Measurements from ENCODE around the gene DLD.
"Not testable (repeated sequence)": the region's sequence is repeated elsewhere in the genome, so short reads cannot be mapped to it uniquely, and the experiment has no call there.

The DLD gene

GRCh38 chr7:107945332-107945731 lies 54.3 kb downstream of the DLD start:
- DNase-seq (ENCODE audit: low read depth), result no peak

- DNase-seq (ENCODE audit: low read depth), result no peak
These were observed 55.5 kb downstream of the DLD start for GRCh38 chr7:107946451-107946850.

DNA sequence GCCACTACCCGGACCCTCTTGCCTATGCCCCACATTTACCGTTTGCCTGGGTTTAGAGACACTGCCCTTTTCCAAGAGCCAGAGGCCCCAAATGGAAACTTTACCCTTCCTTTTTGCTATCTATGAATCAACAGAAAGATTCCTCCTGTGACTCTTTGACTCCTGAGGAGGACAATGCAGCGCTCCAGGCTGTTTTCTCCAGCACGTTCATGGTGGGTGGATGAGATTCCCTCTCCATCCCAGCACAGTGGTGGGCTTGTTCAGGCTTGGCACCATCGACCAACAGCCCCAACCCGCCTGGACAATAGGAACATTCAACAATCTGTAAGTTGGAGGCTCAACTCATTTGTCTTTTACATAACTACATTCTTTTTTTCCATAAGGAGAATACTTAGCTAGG lies 55.9 kb downstream of the DLD start:
- DNase-seq (ENCODE audit: low read depth), result no peak

GRCh38 chr7:107948645-107949442 lies 57.9 kb downstream of the DLD start:
- no peak for DNase-seq (ENCODE audit: low read depth)

GRCh38 chr7:107949443-107949935 lies 58.5 kb downstream of the DLD start:
- DNase-seq (ENCODE audit: low read depth), result no peak

DNA sequence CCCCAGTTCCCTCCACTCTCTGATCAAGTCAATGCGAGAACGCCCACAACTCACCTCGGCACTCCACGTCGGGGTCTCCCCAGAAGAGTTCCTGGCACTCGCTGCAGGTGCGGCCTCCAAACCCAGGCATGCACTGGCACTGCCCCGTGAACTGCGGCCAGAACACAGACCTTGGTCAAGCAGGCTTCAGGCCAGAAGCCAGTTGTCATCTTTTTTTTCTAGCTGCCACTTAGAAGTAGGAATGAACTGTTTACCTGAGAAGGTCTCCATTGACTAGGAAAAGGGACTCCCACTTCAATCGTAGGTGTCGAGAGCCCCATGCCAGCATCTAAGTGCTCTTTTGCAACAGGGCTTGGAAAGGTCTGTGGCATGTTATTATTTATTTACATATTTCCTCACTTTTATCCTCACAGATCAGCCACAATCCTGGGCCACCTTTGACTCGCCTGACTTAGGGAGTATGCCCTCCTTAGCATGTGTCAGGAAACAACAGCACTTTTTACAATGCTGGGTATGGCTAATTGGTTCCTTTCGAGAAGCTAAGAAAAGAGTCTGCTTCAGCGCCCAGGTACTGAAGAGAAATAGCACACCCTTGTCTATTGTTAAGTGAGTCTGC lies 60.3 kb downstream of the DLD start:
- no peak for DNase-seq (ENCODE audit: low read depth)

DNA sequence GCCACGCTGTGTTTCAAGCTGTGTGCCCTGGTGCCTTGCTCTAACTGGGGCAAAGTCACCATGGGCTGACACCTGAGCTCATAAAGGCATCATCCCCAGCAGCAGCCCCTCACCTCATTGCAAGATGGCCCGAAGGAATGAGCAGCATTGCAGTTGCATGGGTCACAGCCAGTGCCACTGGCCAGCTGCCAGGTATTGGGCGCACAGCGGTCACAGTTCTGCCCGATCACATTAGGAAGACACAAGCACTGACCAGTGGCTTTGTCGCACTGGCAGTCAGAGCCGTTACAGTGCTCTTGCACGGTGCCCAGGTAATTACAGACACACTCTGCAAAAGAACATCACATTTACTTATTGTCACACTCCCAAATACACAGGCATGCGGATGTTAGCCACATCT lies 60.9 kb downstream of the DLD start:
- no peak for DNase-seq (ENCODE audit: low read depth)

DNA sequence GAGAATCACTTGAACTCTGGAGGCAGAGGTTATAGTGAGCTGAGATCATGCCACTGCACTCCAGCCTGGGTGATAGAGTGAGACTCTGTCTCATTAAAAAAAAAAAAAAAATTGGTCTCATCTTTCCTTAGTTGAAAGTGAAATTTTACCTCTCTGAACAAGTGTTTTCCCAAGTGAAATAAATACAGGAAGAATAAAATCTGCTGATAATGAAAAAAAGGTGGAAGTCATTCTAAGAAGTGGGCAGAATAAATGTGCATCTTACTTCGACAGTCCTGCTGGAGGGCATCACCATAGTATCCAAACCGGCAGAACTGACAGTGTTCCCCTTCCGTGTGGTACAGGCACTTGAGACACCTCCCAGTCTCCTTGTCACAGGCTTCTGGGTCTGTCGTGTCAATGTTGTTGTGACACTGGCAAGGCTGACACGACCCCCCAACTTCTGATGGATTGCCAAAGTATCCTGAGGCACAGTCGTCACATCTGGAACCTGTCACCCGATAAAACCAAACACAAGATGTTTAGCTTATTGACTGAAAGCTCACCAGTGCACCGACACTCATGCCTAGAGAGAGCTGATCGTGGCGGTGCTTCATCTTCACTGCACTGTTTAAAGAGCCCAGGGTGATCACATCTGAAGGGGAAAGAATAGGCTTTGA lies 62.4 kb downstream of the DLD start:
- DNase-seq (ENCODE audit: low read depth), result no peak

GRCh38 chr7:107953924-107954303 lies 62.9 kb downstream of the DLD start:
- DNase-seq (ENCODE audit: low read depth), result no peak

- no peak for DNase-seq (ENCODE audit: low read depth)
These were observed 64.4 kb downstream of the DLD start for GRCh38 chr7:107955394-107955793.

DNA sequence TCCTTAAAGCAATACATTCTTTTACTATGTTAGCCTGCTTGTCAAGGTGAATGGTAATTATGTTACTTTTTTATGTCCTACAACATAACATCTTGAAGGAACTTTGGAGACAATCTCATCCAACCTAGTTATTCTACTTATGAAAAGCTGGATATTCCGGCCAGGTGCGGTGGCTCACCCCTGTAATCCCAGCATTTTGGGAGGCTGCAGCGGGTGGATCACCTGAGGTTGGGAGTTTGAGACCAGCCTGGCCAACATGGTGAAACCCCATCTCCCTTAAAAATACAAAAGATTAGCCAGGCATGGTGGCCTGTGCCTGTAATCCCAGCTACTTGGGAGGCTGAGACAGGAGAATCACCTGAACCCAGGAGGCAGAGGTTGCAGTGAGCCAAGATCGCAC lies 66.0 kb downstream of the DLD start:
- DNase-seq (ENCODE audit: low read depth), result not testable (repeated sequence)

DNA sequence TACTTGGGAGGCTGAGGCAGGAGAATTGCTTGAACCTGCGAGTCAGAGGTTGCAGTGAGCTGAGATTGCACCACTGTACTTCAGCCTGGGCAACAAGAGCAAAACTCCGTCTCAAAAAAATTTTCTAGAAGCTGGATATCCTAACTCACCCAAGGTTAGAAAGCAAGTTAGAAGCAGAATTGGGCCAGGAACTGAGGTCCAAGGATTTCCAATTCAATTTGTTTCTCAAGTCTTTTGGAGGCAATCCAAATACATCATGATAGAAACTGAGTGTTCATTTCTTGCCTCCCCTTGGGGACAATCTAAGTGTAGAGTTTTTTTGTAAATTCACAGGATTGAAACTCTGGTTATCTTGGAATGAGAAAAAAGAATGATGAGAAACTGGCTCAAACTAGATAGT lies 66.5 kb downstream of the DLD start:
- DNase-seq (ENCODE audit: low read depth), result no peak

DNA sequence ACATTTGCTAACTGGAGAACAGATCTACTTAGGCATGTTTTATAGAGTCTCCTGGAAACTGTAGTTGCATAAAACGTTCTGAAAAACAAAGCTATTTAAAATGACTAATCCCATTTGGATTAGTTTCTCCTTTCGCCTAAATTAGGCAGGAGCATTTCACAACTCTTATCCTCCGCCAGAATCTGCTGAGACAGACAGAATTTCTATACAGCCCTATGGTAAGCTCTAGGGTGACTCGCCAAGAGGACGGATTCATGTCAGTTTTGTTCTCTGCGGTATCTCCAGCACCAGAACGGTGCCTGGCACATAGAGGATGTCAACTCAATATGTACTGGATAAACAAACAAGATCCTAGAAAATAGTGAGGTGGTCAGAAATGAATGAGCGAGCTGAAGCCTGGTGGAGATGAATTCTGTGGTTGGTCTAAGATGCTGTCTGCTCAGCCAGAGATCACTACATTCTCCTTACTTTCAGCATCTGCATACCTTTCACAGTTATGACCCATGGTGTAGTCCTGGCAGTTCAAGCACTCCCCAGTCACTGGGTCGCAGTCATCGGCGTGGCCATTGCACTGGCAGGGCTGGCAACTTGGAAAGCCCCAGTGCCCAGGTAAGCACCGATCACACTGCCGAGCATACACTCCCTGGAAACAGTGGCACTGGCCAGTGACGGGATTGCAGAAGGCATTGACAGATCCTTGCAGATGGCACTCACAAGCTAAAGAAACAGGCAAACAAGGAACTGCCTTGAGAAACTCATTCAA lies 68.0 kb downstream of the DLD start:
- no peak for DNase-seq (ENCODE audit: low read depth)

- DNase-seq (ENCODE audit: low read depth), result no peak
These were observed 68.5 kb downstream of the DLD start for GRCh38 chr7:107959527-107959898.

GRCh38 chr7:107960272-107960671 lies 69.3 kb downstream of the DLD start:
- no peak for DNase-seq (ENCODE audit: low read depth)

- DNase-seq (ENCODE audit: low read depth), result no peak
These were observed 70.4 kb downstream of the DLD start for GRCh38 chr7:107961405-107961804.

- no peak for DNase-seq (ENCODE audit: low read depth)
These were observed 71.8 kb downstream of the DLD start for GRCh38 chr7:107962817-107963216.

GRCh38 chr7:107964510-107964909 lies 73.5 kb downstream of the DLD start:
- no peak for DNase-seq (ENCODE audit: low read depth)

DNA sequence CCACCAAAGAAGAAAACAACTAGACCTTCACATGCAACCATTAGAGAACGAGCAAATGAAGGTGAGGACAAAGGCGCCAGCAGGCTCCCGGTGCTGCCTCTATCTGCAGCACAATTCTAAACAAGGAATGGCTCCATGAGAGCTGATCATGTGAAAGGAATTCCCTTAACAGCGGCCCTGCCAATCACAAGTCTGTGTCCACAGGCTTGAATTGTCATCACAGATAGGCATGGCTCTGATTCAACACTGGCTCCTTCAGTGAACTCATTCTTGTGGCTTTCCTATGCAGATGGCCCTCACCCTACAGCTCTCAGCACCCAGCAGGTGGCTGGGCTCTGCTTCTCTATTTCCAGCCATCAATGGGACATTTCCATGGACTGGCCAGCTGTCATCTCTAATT lies 75.7 kb downstream of the DLD start:
- no peak for DNase-seq (ENCODE audit: low read depth)

- no peak for DNase-seq (ENCODE audit: low read depth)
These were observed 76.4 kb downstream of the DLD start for GRCh38 chr7:107967420-107967819.

DNA sequence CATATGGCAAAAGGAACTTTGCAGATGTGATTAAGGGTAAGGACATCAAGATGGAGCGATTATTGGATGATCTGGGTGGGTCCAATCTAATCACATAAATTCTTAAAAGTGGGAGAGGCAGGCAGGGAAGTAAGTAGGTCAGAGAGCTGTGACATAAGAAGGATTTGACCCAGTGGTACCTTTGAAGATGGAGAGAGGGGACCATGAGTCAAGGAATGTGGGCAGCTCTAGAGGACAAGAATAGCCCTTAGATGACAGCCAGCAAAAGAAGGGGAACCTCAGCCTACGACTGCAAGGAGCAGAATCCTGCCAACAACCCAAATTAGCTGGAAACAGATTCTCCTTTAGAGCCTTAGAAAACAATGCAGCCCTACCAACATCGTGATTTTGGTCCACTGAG lies 77.5 kb downstream of the DLD start:
- DNase-seq (ENCODE audit: low read depth), result no peak

GRCh38 chr7:107969856-107970255 lies 78.9 kb downstream of the DLD start:
- no peak for DNase-seq (ENCODE audit: low read depth)

Data from stimulated activated CD4-positive, alpha-beta T cell treated with anti-CD3 and anti-CD28 coated beads, Interleukin-2, amount 100 ng/mL, for 4 hours (primary cell).